SKM-1 treated with dmso at 0.1 percent for 144 hours (cell line): Measurements from ENCODE around the gene SIGLEC6.

Experiments
- DNase-seq: peaks from one replicate; lab custom pipeline; 2025; ENCODE audit not compliant: unreplicated experiment; lab: John Stamatoyannopoulos, UW

SIGLEC6 gene

GRCh38 chr19:51531349-51532315, at the start of gene SIGLEC6:
Gene SIGLEC6 (minus strand): TSS chr19:51531670. CDS start chr19:51531648, 22 bp downstream.
- DNase-seq = peak; percentile 65

- no peak for DNase-seq
Measured at GRCh38 chr19:51576850-51577249, 45.4 kb upstream of the SIGLEC6 start.

GRCh38 chr19:51573331-51573730, 41.9 kb upstream of the SIGLEC6 start:
- DNase-seq = no peak

- no peak for DNase-seq
Measured at GRCh38 chr19:51572908-51573307, 41.4 kb upstream of the SIGLEC6 start.

GRCh38 chr19:51572410-51572809, 40.9 kb upstream of the SIGLEC6 start:
- DNase-seq = no peak

- no peak for DNase-seq
Measured at GRCh38 chr19:51571599-51571998, 40.1 kb upstream of the SIGLEC6 start.

GRCh38 chr19:51570962-51571575, 39.6 kb upstream of the SIGLEC6 start, which contains the start of gene ZNF175:
Gene ZNF175 (plus strand): TSS chr19:51571283. CDS start chr19:51573330, 2,047 bp downstream.
- DNase-seq = no peak

- DNase-seq = no peak
Measured at GRCh38 chr19:51568456-51568855, 37.0 kb upstream of the SIGLEC6 start.

- no peak for DNase-seq
Measured at GRCh38 chr19:51567583-51567982, 36.1 kb upstream of the SIGLEC6 start.

- no peak for DNase-seq
Measured at GRCh38 chr19:51566489-51567100, 35.1 kb upstream of the SIGLEC6 start.

GRCh38 chr19:51565583-51565982, 34.1 kb upstream of the SIGLEC6 start:
- peak; percentile 20 for DNase-seq

GRCh38 chr19:51564791-51565190, 33.3 kb upstream of the SIGLEC6 start:
- peak; percentile 30 for DNase-seq

GRCh38 chr19:51560339-51560738, 28.9 kb upstream of the SIGLEC6 start:
- DNase-seq = no peak

GRCh38 chr19:51559240-51559639, 27.8 kb upstream of the SIGLEC6 start:
- no peak for DNase-seq

- DNase-seq = no peak
Measured at GRCh38 chr19:51552996-51553725, 21.7 kb upstream of the SIGLEC6 start.

- no peak for DNase-seq
Measured at GRCh38 chr19:51552608-51552995, 21.1 kb upstream of the SIGLEC6 start.

- DNase-seq = no peak
Measured at GRCh38 chr19:51551673-51552432, 20.4 kb upstream of the SIGLEC6 start.

- DNase-seq = no peak
Measured at GRCh38 chr19:51550848-51551672, 19.6 kb upstream of the SIGLEC6 start.

- no peak for DNase-seq
Measured at GRCh38 chr19:51549533-51550324, 18.3 kb upstream of the SIGLEC6 start.
